ENCODE data around the gene VAT1L.
"Not testable (repeated sequence)": the region's sequence is repeated elsewhere in the genome, so short reads cannot be mapped to it uniquely, and the experiment has no call there.

The VAT1L gene

DNA sequence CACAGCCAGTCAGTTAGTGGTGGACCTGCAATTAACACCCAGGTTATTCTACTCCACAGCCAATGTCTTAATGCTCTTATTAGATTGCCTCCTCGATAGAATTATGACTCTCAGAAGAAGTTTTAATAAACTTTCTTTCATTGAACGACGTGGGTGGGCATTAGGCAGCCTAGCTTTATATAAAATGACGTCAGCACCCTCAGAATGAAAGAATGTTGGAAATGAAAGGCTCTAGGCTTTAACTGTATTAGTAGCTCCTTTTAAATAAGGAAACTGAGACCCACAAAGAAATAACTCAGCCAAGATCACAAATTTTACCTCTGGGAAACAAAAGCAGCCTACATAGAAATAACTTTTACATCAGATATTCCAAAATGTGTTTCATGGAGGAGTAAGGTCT, 142.7 kb downstream of the VAT1L start:
- H3K4me3 ChIP-seq (ENCODE audit: low read depth, low read length), result no peak overlapping the region
- no peak for DNase-seq (ENCODE audit: low read depth)

DNA sequence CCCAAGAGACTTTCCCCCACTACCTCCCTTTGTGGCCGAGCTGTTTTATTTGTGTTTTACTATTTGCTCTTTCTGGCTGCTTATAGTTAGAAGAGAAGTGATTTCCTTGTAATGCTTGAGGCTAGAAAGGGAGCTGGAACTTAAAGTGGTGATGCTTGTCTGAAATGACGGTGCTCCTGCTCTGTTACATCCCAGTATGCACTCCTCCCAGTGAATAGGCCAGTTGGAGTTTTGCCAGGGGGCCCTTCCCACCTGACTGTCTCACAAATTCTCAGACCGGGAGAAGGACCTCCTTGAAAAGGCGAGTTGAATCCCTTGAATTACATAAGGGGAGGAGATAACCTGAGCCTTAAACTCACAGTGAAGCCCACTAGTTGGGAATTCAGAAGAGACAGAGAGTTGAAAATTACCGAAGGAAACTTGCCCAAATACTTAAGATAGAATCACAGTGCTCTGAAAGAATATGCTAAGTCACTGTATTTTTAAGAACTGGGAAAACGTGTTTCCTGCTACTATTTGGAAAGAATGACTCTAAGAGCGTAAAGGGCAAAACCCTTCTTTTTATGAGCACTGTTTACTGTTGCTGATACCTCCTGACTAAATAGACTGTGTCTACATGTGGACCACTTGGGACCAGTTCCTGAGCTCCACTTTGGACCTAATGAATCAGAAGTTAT, 149.2 kb downstream of the VAT1L start:
- no peak for DNase-seq (ENCODE audit: low read depth)
- no peak overlapping the region for H3K4me3 ChIP-seq (ENCODE audit: low read depth, low read length)

- no peak overlapping the region for H3K4me3 ChIP-seq (ENCODE audit: low read depth, low read length)
- no peak for DNase-seq (ENCODE audit: low read depth)
Measured at GRCh38 chr16:77938913-77939312, 150.5 kb downstream of the VAT1L start.

- no peak overlapping the region for H3K4me3 ChIP-seq (ENCODE audit: low read depth, low read length)
- no peak for DNase-seq (ENCODE audit: low read depth)
Measured at GRCh38 chr16:77939968-77940367, 151.6 kb downstream of the VAT1L start.

DNA sequence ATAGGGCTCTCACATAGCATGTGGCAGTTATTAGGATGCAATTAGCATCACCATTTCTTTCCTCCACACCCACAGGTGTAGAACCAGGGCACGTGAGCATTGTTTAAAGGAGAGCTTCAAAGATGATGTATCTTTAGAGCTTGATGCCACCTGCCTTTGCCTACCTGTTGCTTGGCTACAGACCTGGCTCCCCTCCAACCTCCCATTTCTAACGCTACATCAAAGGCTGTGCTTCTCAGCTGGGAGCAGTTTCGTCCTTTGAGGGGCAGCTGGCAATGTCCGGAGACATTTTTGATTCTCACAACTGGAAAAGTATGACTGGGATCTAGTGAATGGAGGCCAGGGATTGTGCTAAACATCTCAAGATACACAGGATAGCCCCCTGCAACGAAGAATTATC, 155.4 kb downstream of the VAT1L start:
- DNase-seq (ENCODE audit: low read depth), result no peak
- no peak overlapping the region for H3K4me3 ChIP-seq (ENCODE audit: low read depth, low read length)

GRCh38 chr16:77944631-77945030, 156.3 kb downstream of the VAT1L start:
- H3K4me3 ChIP-seq (ENCODE audit: low read depth, low read length), result no peak overlapping the region
- no peak for DNase-seq (ENCODE audit: low read depth)

DNA sequence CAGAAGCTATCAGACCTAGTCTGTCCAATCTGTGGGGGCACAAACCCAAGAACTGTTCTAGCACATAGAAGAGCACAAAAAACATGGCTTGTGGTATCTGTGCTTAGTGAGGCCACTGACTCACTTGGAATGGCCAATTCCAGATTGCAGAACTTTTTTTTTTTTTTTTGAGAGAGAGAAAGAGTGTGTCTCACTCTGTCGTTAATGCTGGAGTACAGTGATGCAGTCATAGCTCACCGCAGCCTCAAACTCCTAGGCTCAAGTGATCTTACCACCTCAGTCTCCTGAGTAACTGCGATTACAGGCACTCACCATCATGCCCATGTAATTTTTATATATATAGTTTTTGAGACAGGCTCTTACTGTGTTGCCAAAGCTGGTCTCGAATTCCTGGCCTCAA, 156.8 kb downstream of the VAT1L start:
- no peak overlapping the region for H3K4me3 ChIP-seq (ENCODE audit: low read depth, low read length)
- DNase-seq (ENCODE audit: low read depth), result no peak

DNA sequence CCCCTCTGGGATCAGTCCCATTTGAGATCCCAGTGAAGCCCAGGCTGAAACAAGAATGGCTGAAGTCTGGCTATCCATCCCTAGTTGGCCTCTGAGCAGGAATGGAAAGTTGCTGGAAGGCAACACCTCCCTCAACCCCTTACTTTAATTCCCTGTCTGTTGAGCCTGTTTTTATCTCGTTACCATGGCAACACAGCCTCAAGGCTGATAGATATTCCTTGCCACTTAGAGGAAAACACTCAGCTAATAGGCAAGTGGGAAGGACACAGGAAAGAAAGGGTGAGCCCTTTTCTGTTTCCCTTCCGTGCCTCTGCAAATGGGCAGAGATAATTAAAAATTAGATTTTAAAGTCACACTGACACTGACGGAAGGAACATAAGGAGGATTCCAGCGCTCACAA, 158.5 kb downstream of the VAT1L start:
- no peak overlapping the region for H3K4me3 ChIP-seq (ENCODE audit: low read depth, low read length)
- no peak for DNase-seq (ENCODE audit: low read depth)

GRCh38 chr16:77947590-77947989, 159.2 kb downstream of the VAT1L start:
- H3K4me3 ChIP-seq (ENCODE audit: low read depth, low read length); DNase-seq (ENCODE audit: low read depth): not testable (repeated sequence)

GRCh38 chr16:77948835-77949234, 160.5 kb downstream of the VAT1L start:
- no peak overlapping the region for H3K4me3 ChIP-seq (ENCODE audit: low read depth, low read length)
- DNase-seq (ENCODE audit: low read depth), result no peak

DNA sequence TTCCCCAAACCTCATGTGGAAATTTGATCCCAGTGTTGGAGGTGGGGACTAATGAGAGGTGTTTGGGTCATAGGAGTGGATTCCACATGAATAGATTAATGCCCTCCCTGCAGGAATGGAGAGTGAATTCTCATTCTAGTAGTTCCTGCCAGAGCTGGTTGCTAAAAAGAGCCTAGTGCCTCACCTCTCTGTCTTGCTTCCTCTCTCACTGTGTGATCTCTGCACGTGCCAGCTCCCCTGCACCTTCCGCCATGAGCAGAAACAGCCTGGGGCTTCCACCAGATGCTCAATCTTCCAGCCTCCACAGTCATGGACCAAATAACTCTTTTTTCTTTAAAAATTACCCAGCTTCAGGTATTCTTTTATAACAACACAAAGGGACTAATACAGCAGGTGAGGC, 161.1 kb downstream of the VAT1L start:
- no peak for DNase-seq (ENCODE audit: low read depth)

DNA sequence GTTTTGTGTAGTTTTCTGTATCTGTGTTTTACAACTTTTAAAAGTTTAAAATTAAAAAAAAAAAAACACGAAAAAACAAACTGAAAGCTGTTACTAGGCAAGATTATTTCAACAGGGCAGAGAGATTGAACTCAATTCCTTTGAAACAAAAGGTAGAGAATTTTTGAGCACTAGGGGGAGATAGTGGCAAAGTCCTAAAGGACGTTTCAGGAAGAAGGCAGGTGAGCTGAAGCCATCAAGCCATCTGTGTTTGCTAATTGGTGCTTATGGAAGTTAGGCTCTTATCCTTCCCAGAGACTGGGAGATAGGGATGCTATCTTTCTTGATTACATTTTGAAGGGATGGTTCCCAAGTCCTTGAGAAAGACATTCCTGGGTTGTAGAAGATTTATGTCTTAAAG, 163.4 kb downstream of the VAT1L start:
- no peak for DNase-seq (ENCODE audit: low read depth)
- H3K4me3 ChIP-seq (ENCODE audit: low read depth, low read length), result no peak overlapping the region

More for the DNA sequence above, 161.1 kb downstream of the VAT1L start:
- no peak overlapping the region for H3K4me3 ChIP-seq (ENCODE audit: low read depth, low read length)

DNA sequence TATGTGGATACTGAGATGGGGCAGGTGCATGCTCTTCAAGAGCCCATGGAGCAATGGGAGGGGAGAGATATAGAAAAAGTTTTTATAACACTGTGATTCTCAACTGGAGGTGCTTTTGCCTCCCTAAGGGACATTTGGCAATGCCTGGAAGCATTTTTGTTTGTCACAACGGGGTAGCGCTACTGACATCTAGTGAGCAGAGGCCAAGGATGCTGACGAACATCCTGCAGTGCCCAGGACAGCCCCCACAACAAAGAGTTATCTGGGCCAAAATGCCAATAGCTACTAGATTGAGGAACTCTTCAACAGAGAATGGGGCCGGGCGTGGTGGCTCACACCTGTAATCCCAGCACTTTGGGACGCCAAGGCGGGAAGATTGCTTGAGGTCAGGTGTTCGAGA, 166.8 kb downstream of the VAT1L start:
- no peak overlapping the region for H3K4me3 ChIP-seq (ENCODE audit: low read depth, low read length)
- no peak for DNase-seq (ENCODE audit: low read depth)

DNA sequence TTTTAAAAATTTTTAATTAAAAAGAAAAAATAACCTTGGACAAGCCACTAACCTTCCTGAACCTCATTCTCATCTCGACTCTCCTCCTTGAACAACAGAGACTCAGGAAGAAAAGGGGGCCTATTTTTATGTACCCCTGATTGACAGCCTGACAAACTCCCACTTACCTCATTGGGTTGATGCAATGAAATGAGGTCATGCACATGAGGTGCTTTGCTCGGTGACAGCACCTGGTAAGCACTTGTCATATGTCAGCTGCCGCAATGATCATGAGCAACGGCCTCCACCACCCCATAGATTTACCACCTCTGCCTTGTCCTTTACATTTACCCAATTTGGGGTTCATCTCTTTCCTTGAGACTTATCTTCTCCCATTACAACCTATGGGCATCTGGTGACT, 167.9 kb downstream of the VAT1L start:
- no peak overlapping the region for H3K4me3 ChIP-seq (ENCODE audit: low read depth, low read length)
- no peak for DNase-seq (ENCODE audit: low read depth)

DNA sequence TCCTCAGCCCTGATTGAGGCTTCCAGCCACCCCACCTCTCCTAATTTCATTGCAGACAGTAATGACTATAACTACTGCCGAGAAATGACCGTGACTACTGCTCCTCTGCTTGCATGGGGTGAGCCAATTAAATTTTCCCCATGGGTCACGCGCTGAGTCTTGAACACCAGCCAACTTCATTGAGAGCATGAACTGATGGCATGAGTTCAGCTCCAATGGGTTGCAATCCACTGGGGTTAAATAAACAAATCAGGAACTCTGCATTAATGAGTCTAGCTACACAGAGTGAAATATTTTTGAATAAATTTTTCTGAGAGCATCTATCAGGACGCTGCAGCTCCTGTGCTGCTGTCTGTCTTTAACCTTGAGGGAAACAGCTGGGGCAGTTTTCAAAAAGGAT, 172.4 kb downstream of the VAT1L start:
- no peak for DNase-seq (ENCODE audit: low read depth)
- no peak overlapping the region for H3K4me3 ChIP-seq (ENCODE audit: low read depth, low read length)

DNA sequence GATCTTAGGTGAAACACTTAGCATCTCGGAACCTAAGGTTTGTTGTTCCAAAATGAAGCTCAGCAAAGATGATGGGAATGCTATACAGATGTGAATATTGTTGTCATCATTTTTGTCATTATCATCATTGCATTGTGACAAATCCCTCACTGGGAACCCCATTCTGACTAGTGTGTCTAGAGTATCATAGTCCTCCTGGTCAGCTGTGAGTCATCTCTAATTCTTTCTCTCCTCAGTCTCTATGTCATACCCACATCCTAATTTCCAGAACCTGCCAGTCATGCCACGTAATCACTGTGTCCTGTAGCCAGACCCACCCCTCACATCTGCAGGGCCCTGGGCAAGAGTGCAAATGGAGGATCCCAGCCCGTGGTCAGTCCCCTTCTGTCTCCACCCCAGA, 173.4 kb downstream of the VAT1L start:
- H3K4me3 ChIP-seq (ENCODE audit: low read depth, low read length), result no peak overlapping the region
- DNase-seq (ENCODE audit: low read depth), result no peak

GRCh38 chr16:77962689-77963088, 174.3 kb downstream of the VAT1L start:
- no peak for DNase-seq (ENCODE audit: low read depth)
- no peak overlapping the region for H3K4me3 ChIP-seq (ENCODE audit: low read depth, low read length)

DNA sequence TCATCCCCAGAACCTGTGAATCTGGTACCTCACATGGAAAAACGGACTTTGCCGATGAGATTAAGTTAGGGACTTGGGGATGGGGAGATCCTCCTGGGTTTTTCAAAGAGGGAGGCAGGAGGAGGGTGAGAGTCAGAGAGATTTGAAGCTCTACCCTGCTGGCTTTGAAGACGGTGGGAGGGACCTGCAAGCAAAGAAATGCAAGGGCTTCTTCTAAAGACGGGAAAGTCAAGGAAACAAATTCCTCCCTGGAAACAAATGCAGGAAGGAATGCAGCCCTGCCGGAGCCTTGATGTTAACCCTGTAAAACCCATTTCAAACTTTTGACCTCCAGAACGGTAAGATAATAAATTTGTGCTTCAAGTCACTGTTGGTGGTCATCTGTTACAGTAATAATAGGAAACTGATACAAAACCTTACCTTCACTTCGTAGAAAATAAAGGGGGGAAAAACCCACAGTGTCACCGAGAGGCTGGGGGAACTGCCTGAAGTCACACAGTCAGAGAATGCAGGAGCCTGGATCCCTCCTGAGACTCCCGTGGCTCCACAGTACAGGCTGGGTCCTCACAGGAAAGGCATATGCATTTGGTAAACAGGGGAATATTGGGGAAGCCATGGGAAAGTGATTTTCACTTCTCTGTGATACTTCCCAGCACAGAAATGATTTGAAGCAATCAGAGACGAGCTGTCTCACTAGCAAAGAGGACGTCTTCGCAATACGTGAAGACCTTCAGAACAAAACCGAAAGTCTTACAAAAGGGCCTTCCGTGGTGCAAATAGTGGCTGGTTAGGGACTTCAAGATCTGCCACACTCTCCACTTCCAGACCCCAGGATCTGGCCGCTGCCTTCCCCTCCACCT, 175.1 kb downstream of the VAT1L start:
- no peak for DNase-seq (ENCODE audit: low read depth)
- no peak overlapping the region for H3K4me3 ChIP-seq (ENCODE audit: low read depth, low read length)

DNA sequence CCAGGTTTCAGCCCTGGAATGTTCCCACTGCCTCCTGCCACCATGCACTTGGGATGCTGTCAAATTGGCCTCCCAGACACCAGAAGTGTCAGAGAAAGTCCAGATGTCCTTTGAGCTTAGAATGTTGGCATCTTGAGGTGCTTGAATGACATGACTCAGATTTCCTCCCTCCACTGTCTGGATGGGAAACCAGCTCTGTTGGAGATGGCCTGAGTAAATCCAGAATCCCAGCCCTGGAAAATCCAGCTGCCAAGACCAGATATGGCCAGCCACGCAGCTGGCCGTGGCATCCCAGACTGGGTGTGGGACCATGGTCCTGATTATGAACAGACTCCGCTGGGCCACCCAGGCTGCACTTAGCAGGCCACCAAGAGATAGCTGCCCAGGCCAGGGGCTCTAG, 177.0 kb downstream of the VAT1L start:
- no peak for DNase-seq (ENCODE audit: low read depth)
- H3K4me3 ChIP-seq (ENCODE audit: low read depth, low read length), result no peak overlapping the region

DNA sequence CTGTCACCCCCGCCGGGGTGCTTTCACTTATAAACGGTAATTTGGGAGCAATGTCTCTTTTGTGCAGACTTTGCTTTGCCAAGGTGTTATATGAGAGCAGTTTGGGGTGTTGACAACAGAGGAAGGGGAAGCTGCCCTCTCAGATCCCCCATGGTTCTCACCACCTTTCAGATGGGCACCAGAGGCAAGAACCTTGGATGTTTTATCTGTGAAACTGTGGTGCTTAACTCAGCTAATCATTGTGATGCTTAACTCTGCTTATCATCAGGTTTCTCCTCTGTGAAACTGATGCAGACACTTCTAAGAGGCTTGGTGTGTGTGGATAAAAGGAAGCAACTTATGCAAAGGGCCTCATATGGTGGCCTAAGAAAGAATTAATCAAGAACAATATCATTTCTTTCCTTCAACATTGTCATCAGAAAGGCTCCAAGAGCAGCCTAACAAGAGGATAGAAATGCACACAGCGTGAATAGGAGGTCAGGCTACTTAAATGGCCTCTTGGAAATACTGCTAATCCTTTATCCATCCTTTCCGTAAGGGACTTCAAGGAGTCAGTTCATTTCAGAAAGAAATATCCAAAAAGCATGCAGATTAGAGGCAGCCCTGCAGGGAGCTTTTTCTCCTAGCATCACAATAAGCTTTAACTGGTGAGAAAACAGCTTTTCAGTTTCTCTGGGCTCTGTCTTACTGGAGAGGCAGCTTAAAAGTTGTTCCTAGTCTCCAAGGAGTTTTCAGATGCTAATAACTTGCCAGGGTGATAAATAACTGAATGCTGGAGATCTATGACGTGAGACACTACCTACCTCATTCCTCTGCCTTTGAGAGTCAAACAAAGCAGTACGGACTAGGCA, 178.9 kb downstream of the VAT1L start:
- H3K4me3 ChIP-seq (ENCODE audit: low read depth, low read length), result no peak overlapping the region
- no peak for DNase-seq (ENCODE audit: low read depth)
